GM06990 (cell line): ENCODE data around the gene FYN.
"Not testable (repeated sequence)": the region's sequence is repeated elsewhere in the genome, so short reads cannot be mapped to it uniquely, and the experiment has no call there.

Experiments used
- DNase-seq: peaks from one replicate; pipeline ENCODE4 v3.0.0-alpha.2; 2011; ENCODE audit not compliant: insufficient read length; ENCODE audit errors: extremely low read depth
- H3K27me3 ChIP-seq: replicated peaks from 2 replicates; pipeline ENCODE4 v1.6.0; 2011; ENCODE audit warnings: low read length; ENCODE audit not compliant: control insufficient read depth, insufficient read depth
- H3K36me3 ChIP-seq: 2 replicates; pipeline ENCODE4 v1.5.1; 2011; ENCODE audit warnings: low read length; ENCODE audit not compliant: control insufficient read depth, insufficient read depth
- H3K4me3 ChIP-seq: replicated peaks from 2 replicates; pipeline ENCODE4 v1.5.1; 2011; ENCODE audit warnings: low read depth, mild to moderate bottlenecking, control low read depth, low read length
- CTCF ChIP-seq: IDR thresholded peaks from 2 replicates; pipeline ENCODE4 v1.5.1; 2011; ENCODE audit warnings: low read length, control low read depth, mild to moderate bottlenecking, inconsistent platforms; ENCODE audit not compliant: insufficient read depth, poor library complexity, severe bottlenecking

FYN gene

GRCh38 chr6:111835807-111836206, 37.4 kb downstream of the FYN start:
- TF ChIP-seq CTCF, result no peak
- H3K27me3 ChIP-seq, result no peaks in the 10 kb centered on the region
- DNase-seq, result no peak
- no peaks in the 10 kb centered on the region for H3K36me3 ChIP-seq
- no peak overlapping the region for H3K4me3 ChIP-seq

- DNase-seq, H3K4me3 ChIP-seq, H3K27me3 ChIP-seq, H3K36me3 ChIP-seq: not testable (repeated sequence)
These were observed 37.9 kb downstream of the FYN start for GRCh38 chr6:111835398-111835797.

- Histone ChIP-seq H3K27me3 (no peaks in the 10 kb centered on the region), H3K4me3 (no peak overlapping the region), H3K36me3 (no peaks in the 10 kb centered on the region)
- no peak for DNase-seq
- no peak for TF ChIP-seq CTCF
These were observed 38.9 kb downstream of the FYN start for GRCh38 chr6:111834356-111834755.

- DNase-seq, result peak; percentile 46
- Histone ChIP-seq H3K36me3 (no peaks in the 10 kb centered on the region), H3K4me3 (no peak overlapping the region), H3K27me3 (no peaks in the 10 kb centered on the region)
- TF ChIP-seq CTCF, result no peak
These were observed 40.3 kb downstream of the FYN start for GRCh38 chr6:111832833-111833418.

GRCh38 chr6:111831408-111831807, 41.8 kb downstream of the FYN start:
- Histone ChIP-seq H3K4me3 (no peak overlapping the region), H3K27me3 (no peaks in the 10 kb centered on the region), H3K36me3 (no peaks in the 10 kb centered on the region)
- TF ChIP-seq CTCF, result no peak
- no peak for DNase-seq

GRCh38 chr6:111829998-111830397, 43.3 kb downstream of the FYN start:
- Histone ChIP-seq H3K36me3 (no peaks in the 10 kb centered on the region), H3K4me3 (no peak overlapping the region), H3K27me3 (no peaks in the 10 kb centered on the region)
- no peak for TF ChIP-seq CTCF
- DNase-seq, result no peak
